ENCODE data around the gene PCSK5. TPM values are rescaled to one million over a fixed set of nuclear protein-coding genes. Genes with fewer than 3 reads are reported as not detected.

The PCSK5 gene
- total and polyA plus RNA-seq, 2 of the 8 experiments (the other 6 are each of a cell fraction or from before 2014, with no cell fraction given) = 5.5 to 10.7 TPM

DNA sequence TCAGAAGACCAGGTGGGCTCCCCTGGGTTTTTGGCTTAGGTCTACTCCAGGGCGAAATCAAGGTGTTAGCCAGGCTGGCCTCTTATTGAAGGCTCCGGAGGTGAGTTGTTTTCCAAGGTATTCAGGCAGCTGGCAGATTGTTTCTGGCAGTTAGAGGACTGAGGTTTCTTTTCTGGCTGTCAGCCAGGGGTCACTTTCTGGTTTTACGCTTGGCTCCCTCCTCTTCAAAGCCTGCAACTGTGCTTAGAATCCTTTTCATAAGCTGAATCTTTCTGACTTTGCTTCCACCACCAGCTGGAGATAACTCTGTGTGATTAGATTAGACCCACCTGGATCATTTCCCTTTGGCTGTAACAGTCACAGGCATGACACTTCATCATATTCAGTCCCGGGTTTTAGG lies 479.1 kb downstream of the PCSK5 start:
- no peak overlapping the region for H2AFZ ChIP-seq (ENCODE audit: low read length)
- ChIA-PET POLR2A (ENCODE audit: partially characterized antibody) (no interaction called here), CTCF (ENCODE audit: partially characterized antibody) (interaction anchor here (0.5 to 1.4 kb wide), 8 partner anchors 8 to 1168 kb away, joined by 3 to 5 read pairs (median 4); partner anchors contain the start of gene RFK)
- H3K79me2 ChIP-seq (ENCODE audit: control insufficient read depth in 1 of 2, insufficient read depth in 2 of 2, low read length in 2 of 2) = no peaks in the 10 kb centered on the region
- H3K27ac ChIP-seq (ENCODE audit: low read depth, low read length) = no peak overlapping the region
- no peak overlapping the region for H4K8ac ChIP-seq (ENCODE audit: extremely low read depth, insufficient read depth, low read length)
- H3K36me3 ChIP-seq (ENCODE audit: control insufficient read depth in 2 of 4, insufficient read depth in 4 of 4, low read length in 3 of 4) = no peaks in the 10 kb centered on the region
- no peak overlapping the region for H3K4me3 ChIP-seq (ENCODE audit: extremely low read depth in 1 of 4, insufficient read depth in 2 of 4, low read depth in 3 of 4, low read length in 4 of 4)
- H2AK5ac ChIP-seq (ENCODE audit: low read depth, low read length) = no peak overlapping the region
- no peak overlapping the region for H2BK120ac ChIP-seq (replicated peaks; ENCODE audit: low read depth, low read length)
- H3K23ac ChIP-seq (ENCODE audit: insufficient read length) = no peak overlapping the region
- FAIRE-seq (no peak), DNase-seq (ENCODE audit: low read depth in 1 of 2, low spot score in 2 of 2) (no peak)
- no peak overlapping the region for H3K4me2 ChIP-seq (ENCODE audit: insufficient read depth in 1 of 2, low read depth in 2 of 2, low read length in 2 of 2)
- no peak overlapping the region for H3K56ac ChIP-seq (replicated peaks; ENCODE audit: insufficient read length, low read depth, low read length)
- H2BK15ac ChIP-seq (ENCODE audit: low read length) = no peak overlapping the region
- H3K27me3 ChIP-seq (replicated peaks in 1 of 4; ENCODE audit: control insufficient read depth in 3 of 4, extremely low read depth in 1 of 4, insufficient read depth in 3 of 4, low read length in 3 of 4) = no peaks in the 10 kb centered on the region
- H2BK20ac ChIP-seq (ENCODE audit: low read length) = no peak overlapping the region
- 89% methylated on average over 4 of the region's 4 CpGs; no CpG with 5 or more reads in 1 of the 2 experiments for WGBS, 2 experiments (ENCODE audit: extremely low coverage in 1 of 2, insufficient coverage in 1 of 2, insufficient read length in 1 of 2, insufficient replicate concordance in 2 of 2, low coverage in 1 of 2, low lambda C conversion rate in 2 of 2, missing lambda C conversion rate in 1 of 2)
- H3K23me2 ChIP-seq (ENCODE audit: low read depth, low read length) = no peaks in the 10 kb centered on the region
- no peak overlapping the region for H3K18ac ChIP-seq (ENCODE audit: extremely low read depth, low read length)
- no peaks in the 10 kb centered on the region for H4K20me1 ChIP-seq (replicated peaks in 1 of 2; ENCODE audit: control insufficient read depth in 1 of 2, insufficient read depth in 2 of 2, low read length in 2 of 2)
- no peak overlapping the region for H2BK12ac ChIP-seq (ENCODE audit: low read depth, low read length)
- no peaks in the 10 kb centered on the region for H3K9me3 ChIP-seq (ENCODE audit: insufficient read depth in 2 of 2, low read depth in 1 of 2, low read length in 1 of 2)
- no peak overlapping the region for H4K5ac ChIP-seq (ENCODE audit: insufficient read length, low read depth, low read length)
- no peak overlapping the region for H3K14ac ChIP-seq (ENCODE audit: insufficient read length)
- TF ChIP-seq EP300 (IDR thresholded peaks at IDR 0.05; ENCODE audit: borderline replicate concordance in 1 of 2, low read depth in 2 of 2, low read length in 2 of 2) = no peak
- TF ChIP-seq POLR2A (IDR thresholded peaks at IDR 0.05; ENCODE audit: control extremely low read depth in 1 of 2, low read depth in 2 of 2, low read length in 2 of 2) = no peak
- TF ChIP-seq CTBP2 (IDR thresholded peaks at IDR 0.05; ENCODE audit: borderline replicate concordance, insufficient read depth, insufficient read length, low read length) = no peak
- no peak for TF ChIP-seq GABPA (IDR thresholded peaks at IDR 0.05; ENCODE audit: borderline replicate concordance, insufficient read depth, low read length)
- TF ChIP-seq GTF2F1 (IDR thresholded peaks at IDR 0.05; ENCODE audit: borderline replicate concordance, low read depth, low read length) = no peak
- no peak for TF ChIP-seq POU5F1 (IDR thresholded peaks at IDR 0.05; ENCODE audit: low read depth, low read length)
- TF ChIP-seq JUND (IDR thresholded peaks at IDR 0.05; ENCODE audit: low read length) = no peak
- TF ChIP-seq PHF8 (conservative IDR thresholded peaks at IDR 0.05; ENCODE audit: low read depth, low read length) = no peak
- no peak for TF ChIP-seq BACH1 (IDR thresholded peaks at IDR 0.05; ENCODE audit: low read length)
- no peak for TF ChIP-seq RBBP5 (IDR thresholded peaks at IDR 0.05; ENCODE audit: borderline replicate concordance, low read depth, low read length)
- no peak for TF ChIP-seq EGR1 (IDR thresholded peaks at IDR 0.05; ENCODE audit: borderline replicate concordance, low read depth, low read length)
- no peak for TF ChIP-seq EZH2 (IDR thresholded peaks at IDR 0.05; ENCODE audit: low read depth, low read length, severe bottlenecking)
- no peak for TF ChIP-seq HDAC6 (IDR thresholded peaks at IDR 0.05; ENCODE audit: low read depth, low read length)
- no peak overlapping the region for H2BK5ac ChIP-seq (ENCODE audit: low read depth, low read length)
- 0 out of 7 replicates have a peak, but pooled peaks cover 0 to 2% (median 0%) of the 10 kb centered on the region in 4 experiments for H3K4me1 ChIP-seq (replicated peaks in 1 of 4; ENCODE audit: control insufficient read depth in 3 of 4, insufficient read depth in 4 of 4, low read length in 3 of 4)
- no peaks in the 10 kb centered on the region for H3K79me1 ChIP-seq (ENCODE audit: low read depth, low read length)
- H3K9ac ChIP-seq (replicated peaks in 1 of 4; ENCODE audit: extremely low read depth in 1 of 4, low read depth in 3 of 4, low read length in 3 of 4) = no peak overlapping the region
- no peak overlapping the region for H4K91ac ChIP-seq (replicated peaks; ENCODE audit: insufficient read length, low read length)
- H3K4ac ChIP-seq (replicated peaks; ENCODE audit: insufficient read length, low read depth, low read length) = no peak overlapping the region
